Fibroblast of villous mesenchyme (primary cell): ENCODE data around the gene CEP164. TPM values are rescaled to one million over a fixed set of nuclear protein-coding genes. Genes with fewer than 3 reads are reported as not detected.

Experiments
- DNase-seq: peaks from one replicate; pipeline ENCODE4 v3.0.0-alpha.2; 2010; ENCODE audit warnings: low read depth
- H3K4me3 ChIP-seq: 2 replicates; pipeline ENCODE4 v1.5.1; 2011; ENCODE audit warnings: low read depth, mild to moderate bottlenecking, low read length
- CTCF ChIP-seq: IDR thresholded peaks from 2 replicates; pipeline ENCODE4 v1.5.1; 2012; ENCODE audit warnings: low read depth, mild to moderate bottlenecking, low read length; ENCODE audit not compliant: insufficient read depth
- total RNA-seq: library from RNA; depleted of rRNA; stranded (reverse); fragments of >200 nt; gene quantifications from 2 replicates; pipeline ENCODE4 v1.2.3, GENCODE V29; 2012

The CEP164 gene
- total RNA-seq, 1 donor: 33.7 TPM

- TF ChIP-seq CTCF: no peak
- no peak for DNase-seq
- no peak overlapping the region for H3K4me3 ChIP-seq
These were observed 99.3 kb downstream of the CEP164 start for GRCh38 chr11:117426941-117427340.

DNA sequence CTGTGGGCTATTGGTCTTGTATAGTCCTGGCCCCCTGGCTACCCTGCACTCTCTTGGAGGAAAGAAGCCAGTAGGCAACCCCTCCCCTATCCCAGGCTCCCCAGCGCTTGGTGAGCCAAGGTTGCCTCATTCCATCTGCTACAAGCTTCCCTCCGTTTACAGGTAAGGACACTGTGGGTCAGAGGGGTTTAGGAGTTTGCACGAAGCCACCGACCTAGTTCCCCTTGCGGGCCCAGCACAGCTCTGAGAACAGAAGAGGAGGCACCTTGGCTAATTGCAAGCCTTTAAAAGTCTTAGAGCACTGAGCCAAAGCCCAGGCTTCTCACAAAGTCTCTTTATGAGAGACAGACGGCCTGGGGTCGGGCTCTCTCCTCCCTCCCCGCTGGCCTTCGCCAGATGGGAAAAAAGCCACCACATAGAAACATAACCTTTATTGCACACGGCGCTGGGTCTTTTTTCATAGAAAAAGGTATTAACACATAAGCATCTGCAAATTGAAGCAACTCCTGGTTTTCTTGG lies 99.8 kb downstream of the CEP164 start:
- no peak for TF ChIP-seq CTCF
- no peak for DNase-seq
- no peak overlapping the region for H3K4me3 ChIP-seq

DNA sequence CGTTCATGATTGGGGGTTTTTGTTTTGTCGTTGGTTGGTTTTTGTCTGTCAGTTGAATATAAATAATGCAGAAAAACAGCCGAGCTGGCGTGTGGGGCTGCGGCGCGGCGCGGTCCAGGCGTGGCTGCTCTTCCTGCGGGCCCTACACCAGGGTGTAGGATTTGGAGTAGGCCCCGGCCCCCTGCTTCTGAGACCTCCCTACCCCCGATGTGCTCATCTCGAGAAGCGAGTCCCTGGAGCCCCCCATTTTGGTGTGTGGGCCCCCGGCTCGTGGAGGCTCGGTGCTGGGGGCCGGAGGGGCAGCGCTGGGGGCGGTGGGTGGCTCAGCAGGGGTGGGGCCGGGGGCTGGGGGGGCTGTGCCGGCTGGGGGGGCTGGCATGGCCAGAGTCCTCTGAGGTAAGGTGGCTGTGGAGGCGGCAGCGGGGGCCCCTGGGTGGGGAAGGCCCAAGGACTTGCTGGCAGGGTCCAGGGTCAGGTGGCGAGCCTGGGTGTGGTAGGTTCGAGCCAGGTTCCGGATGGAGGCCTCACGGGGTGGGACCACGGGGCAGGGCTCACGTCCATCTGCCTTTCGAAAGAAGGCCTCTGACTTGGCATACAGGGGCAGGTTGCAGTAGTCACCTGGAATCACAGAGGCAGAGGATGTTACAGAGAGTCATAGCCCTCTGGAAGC lies 100.7 kb downstream of the CEP164 start:
- DNase-seq: no peak
- TF ChIP-seq CTCF: no peak
- H3K4me3 ChIP-seq: no peak overlapping the region

DNA sequence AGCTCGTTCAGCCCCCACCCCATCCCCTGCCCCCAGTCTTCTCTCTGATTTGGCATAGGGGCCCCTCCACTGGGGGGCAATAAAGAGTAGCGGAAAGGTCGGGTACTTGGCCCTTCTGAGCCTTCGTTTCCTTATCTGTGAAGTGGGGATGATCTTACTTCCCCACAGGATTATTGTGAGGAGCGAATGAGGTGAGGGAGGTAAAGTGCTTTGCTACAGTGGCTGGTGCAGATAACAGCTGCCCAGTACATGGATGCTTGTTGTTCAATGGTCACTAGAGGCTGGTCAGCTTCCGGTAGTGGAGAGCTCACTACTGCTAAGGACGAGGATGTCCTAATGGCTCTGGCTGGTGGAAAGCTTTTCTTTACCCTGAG lies 101.2 kb downstream of the CEP164 start:
- H3K4me3 ChIP-seq: no peak overlapping the region
- no peak for TF ChIP-seq CTCF
- no peak for DNase-seq

GRCh38 chr11:117430293-117430955 lies 102.8 kb downstream of the CEP164 start:
- DNase-seq: no peak
- TF ChIP-seq CTCF: no peak
- H3K4me3 ChIP-seq: no peak overlapping the region

DNA sequence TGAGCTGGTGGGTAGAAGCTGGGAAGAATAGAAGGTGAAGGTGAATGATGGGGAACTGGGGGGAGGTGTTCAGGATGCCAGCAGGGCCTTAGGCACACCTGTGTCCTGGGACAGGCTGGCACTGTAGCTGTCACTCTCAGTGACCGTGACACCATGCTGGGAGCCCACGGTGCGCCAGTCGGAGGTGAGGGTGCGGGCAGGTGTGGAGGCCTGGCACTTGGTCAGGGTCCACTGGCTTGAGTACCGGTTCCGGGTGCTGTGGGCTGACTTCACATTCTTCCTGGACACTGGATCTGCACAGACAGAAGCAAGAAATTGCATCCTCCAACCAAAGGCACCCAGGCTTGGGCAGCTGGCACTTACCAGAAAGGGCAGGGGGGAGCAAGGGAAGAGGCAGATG lies 103.8 kb downstream of the CEP164 start:
- TF ChIP-seq CTCF: no peak
- DNase-seq: no peak
- H3K4me3 ChIP-seq: no peak overlapping the region

- no peak for DNase-seq
- no peak overlapping the region for H3K4me3 ChIP-seq
- no peak for TF ChIP-seq CTCF
These were observed 106.1 kb downstream of the CEP164 start for GRCh38 chr11:117433717-117434116.
